ENCODE results near the gene OR2B2. TPM values are rescaled to one million over a fixed set of nuclear protein-coding genes. Genes with fewer than 3 reads are reported as not detected.

The OR2B2 gene
- polyA plus RNA-seq, 4 donors: not detected

- peak; percentile 87 to 96 (median 90) for DNase-seq (ENCODE audit: low read depth in 4 of 4, low spot score in 2 of 4)
Measured at GRCh38 chr6:27893836-27894807, 18.1 kb downstream of the OR2B2 start.

- DNase-seq (ENCODE audit: low read depth in 4 of 4, low spot score in 2 of 4): peak; percentile 87 to 95 (median 93)
Measured at GRCh38 chr6:27893059-27893835, 18.9 kb downstream of the OR2B2 start.

- DNase-seq (ENCODE audit: low read depth in 4 of 4, low spot score in 2 of 4): peak in 1 of 4 donors; percentile 26
Measured at GRCh38 chr6:27892649-27893058, 19.5 kb downstream of the OR2B2 start.

DNA sequence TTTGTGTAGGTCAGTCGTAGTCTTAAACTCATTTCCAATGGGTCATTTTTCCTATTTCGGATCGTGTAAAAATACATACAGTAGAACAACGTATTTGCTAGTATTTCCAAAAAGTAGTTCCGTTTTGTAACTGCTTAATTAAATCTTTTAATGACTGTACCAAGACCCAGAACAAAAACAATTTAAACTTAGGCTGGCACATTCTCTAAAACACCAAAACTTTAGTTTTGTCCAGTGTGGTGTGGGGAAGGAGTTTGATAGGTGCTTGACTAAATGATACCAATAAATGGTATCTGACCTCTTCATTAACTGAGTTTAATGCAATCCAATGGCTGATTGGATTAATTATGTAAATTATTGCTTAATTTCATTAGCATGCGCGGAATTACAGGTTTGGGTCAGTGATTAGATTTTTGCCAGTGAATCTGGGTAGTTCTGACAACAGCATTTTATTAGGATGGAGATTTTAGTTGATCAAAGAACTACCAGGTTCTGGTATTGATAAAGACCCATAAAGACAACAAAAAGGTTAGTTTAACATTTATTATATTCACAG, 20.8 kb downstream of the OR2B2 start:
- peak in 1 of 4 donors; percentile 23 for DNase-seq (ENCODE audit: low read depth in 4 of 4, low spot score in 2 of 4)

GRCh38 chr6:27890445-27891319, 21.5 kb downstream of the OR2B2 start:
- peak; percentile 76 to 94 (median 92) for DNase-seq (ENCODE audit: low read depth in 4 of 4, low spot score in 2 of 4)

- DNase-seq (ENCODE audit: low read depth in 4 of 4, low spot score in 2 of 4): peak in 2 of 4 donors; percentile 9 to 28
Measured at GRCh38 chr6:27889628-27890444, 22.4 kb downstream of the OR2B2 start.

GRCh38 chr6:27889275-27889627, 22.9 kb downstream of the OR2B2 start:
- no peak for DNase-seq (ENCODE audit: low read depth in 4 of 4, low spot score in 2 of 4)

GRCh38 chr6:27888566-27888965, 23.6 kb downstream of the OR2B2 start:
- no peak for DNase-seq (ENCODE audit: low read depth in 4 of 4, low spot score in 2 of 4)

GRCh38 chr6:27886073-27886472, 26.1 kb downstream of the OR2B2 start:
- DNase-seq (ENCODE audit: low read depth in 4 of 4, low spot score in 2 of 4): no peak

GRCh38 chr6:27883136-27883535, 29.1 kb downstream of the OR2B2 start:
- DNase-seq (ENCODE audit: low read depth in 4 of 4, low spot score in 2 of 4): no peak

DNA sequence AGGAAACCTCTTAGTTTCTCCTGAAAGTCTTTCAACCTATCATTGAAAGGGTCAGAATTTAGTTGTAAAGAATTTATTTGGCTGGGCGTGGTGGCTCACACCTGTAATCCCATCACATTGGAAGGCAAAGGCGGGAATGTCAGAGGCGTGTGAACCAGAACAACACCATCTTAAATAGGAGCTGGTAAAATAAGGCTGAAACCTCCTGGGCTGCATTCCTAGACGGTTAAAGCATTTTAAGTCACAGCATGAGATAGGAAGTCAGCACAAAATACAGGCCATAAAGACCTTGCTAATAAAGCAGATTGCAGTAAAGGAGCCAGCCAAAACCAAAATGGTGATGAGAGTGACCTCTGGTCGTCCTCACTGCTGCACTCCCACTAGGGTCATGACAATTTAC, 29.6 kb downstream of the OR2B2 start:
- no peak for DNase-seq (ENCODE audit: low read depth in 4 of 4, low spot score in 2 of 4)

- no peak for DNase-seq (ENCODE audit: low read depth in 4 of 4, low spot score in 2 of 4)
Measured at GRCh38 chr6:27879837-27880236, 32.4 kb downstream of the OR2B2 start.

GRCh38 chr6:27874016-27874415, 38.2 kb downstream of the OR2B2 start:
- DNase-seq (ENCODE audit: low read depth in 4 of 4, low spot score in 2 of 4): no peak

DNA sequence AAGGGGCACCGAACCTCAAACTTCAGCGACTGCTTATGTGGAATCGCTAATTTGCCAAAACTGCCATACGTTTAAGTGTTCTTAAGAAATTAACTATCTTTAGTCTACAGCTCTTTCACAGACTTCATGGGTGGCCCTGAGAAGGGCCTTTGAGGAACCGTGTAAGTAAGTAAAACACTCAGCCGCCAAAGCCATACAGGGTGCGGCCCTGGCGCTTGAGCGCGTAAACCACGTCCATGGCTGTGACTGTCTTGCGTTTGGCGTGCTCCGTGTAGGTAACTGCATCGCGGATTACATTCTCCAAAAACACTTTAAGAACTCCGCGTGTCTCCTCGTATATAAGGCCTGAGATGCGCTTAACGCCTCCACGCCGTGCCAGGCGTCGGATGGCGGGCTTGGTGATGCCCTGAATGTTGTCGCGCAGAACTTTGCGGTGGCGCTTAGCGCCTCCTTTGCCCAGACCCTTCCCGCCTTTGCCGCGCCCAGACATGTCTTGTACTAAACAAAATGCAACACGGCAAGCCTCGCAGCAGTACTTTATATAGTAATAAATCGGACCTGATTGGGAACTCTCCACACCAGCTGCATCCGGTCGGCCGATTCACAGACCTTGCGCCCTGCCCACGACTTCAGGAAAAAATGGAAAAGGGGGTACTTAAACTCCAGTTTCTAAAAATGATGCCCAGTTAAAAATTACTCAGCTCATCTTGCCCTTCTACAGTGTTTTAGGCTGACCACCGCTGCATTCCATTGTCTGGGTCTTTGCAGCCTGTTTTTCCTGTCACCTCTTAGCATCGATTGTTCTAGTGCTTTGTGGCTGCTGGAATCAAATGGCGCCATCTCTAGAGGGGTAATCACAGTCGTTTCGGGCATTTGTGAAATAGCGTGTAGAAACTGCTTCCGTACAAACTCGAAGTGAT, 38.9 kb downstream of the OR2B2 start:
- peak; percentile 81 to 94 (median 86) for DNase-seq (ENCODE audit: low read depth in 4 of 4, low spot score in 2 of 4)

DNA sequence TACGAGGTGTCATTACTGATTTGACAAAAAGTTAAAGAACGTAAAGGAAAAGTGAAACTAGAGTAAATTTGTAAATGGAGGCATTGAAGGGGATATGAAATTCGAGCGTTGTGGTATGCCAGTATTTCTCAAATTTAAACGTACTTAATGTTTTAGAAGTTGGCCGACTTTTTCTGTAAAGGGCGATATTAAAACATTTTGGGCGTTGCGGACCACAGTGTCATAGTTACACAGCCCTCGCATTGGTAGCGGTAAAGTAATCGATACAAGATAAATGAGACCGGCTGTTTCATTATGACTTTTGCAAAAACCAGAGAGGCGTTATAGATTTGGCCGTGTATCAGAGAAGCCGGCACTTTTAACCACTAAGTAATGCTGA, 39.6 kb downstream of the OR2B2 start:
- DNase-seq (ENCODE audit: low read depth in 4 of 4, low spot score in 2 of 4): no peak

DNA sequence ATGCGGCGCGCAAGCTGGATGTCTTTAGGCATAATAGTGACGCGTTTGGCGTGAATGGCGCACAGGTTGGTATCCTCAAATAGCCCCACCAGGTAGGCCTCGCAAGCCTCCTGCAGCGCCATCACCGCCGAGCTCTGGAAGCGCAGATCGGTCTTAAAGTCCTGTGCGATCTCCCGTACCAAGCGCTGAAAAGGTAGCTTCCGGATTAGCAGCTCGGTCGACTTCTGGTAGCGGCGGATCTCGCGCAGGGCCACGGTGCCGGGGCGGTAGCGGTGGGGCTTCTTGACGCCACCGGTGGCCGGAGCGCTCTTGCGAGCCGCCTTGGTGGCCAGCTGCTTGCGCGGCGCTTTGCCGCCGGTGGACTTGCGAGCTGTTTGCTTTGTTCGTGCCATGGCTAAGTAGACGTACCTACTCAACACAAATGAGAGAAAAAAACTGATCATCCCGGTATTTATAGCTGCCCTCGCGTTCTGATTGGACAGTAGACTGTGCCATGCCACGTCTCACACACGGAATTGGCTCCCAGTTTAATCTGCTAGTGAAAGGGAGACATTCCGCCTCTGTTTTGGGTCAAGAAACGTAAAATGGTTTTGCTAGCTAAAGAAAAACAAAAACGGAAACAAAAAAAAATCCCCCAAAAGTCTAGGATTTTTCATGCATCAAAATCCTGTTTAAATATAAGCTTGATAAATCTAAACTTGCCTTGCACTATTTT, 40.1 kb downstream of the OR2B2 start:
- peak; percentile 97 to 99 (median 98) for DNase-seq (ENCODE audit: low read depth in 4 of 4, low spot score in 2 of 4)

GRCh38 chr6:27870291-27870870, 41.8 kb downstream of the OR2B2 start:
- no peak for DNase-seq (ENCODE audit: low read depth in 4 of 4, low spot score in 2 of 4)

All from left renal cortex interstitium (tissue), 4 donors.